ENCODE measurements around the gene PTCRA. TPM values are rescaled to one million over a fixed set of nuclear protein-coding genes. Genes with fewer than 3 reads are reported as not detected.
"Not testable (repeated sequence)": the region's sequence is repeated elsewhere in the genome, so short reads cannot be mapped to it uniquely, and the experiment has no call there.

The PTCRA gene
- total RNA-seq, 3 donors from 2014 or later, result not detected

DNA sequence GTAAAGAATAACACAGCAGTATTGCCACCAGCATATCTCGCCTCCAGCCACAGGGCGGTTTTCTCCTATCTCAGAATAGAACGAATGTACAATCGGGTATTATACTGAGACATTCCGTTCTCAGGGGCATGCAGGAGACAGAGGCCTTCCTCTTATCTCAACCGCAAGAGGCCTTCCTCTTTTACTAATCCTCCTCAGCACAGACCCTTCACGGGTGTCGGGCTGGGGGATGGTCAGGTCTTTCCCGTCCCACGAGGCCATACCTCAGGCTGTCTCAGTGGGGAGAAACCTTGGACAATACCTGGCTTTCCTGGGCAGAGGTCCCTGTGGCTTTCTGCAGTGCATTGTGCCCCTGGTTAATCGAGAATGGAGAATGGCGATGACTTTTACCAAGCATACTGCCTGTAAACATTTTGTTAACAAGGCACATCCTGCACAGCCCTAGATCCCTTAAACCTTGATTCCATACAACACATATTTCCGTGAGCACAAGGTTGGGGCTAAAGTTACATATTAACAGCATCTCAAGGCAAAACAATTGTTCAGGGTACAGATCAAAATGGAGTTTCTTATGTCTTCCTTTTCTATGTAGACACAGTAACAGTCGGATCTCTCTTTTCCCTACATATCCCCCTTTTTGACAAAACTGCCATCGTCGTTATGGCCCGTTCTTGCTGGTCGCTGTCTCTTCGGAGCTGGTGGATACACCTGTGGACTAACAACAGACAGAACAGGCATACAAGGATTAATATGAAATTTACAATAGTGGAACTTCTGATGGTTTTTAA lies 21.6 kb upstream of the PTCRA start:
- not testable (repeated sequence) for ATAC-seq; H3K9me3 Mint-ChIP-seq; H3K27me3 Mint-ChIP-seq (ENCODE audit: low read depth); H3K36me3 Mint-ChIP-seq (ENCODE audit: insufficient read depth); DNase-seq; H3K4me3 Mint-ChIP-seq
- H3K4me1 Mint-ChIP-seq (ENCODE audit: low read depth), result peaks cover 18% of the 10 kb centered on the region

GRCh38 chr6:42896178-42896719 lies 19.6 kb upstream of the PTCRA start:
- H3K4me3 Mint-ChIP-seq, result no peak overlapping the region
- ATAC-seq (no peak), DNase-seq (no peak)
- H3K27me3 Mint-ChIP-seq (ENCODE audit: low read depth), result no peaks in the 10 kb centered on the region
- H3K4me1 Mint-ChIP-seq (ENCODE audit: low read depth), result peaks cover 4% of the 10 kb centered on the region
- H3K9me3 Mint-ChIP-seq, result no peaks in the 10 kb centered on the region
- no peaks in the 10 kb centered on the region for H3K36me3 Mint-ChIP-seq (ENCODE audit: insufficient read depth)

DNA sequence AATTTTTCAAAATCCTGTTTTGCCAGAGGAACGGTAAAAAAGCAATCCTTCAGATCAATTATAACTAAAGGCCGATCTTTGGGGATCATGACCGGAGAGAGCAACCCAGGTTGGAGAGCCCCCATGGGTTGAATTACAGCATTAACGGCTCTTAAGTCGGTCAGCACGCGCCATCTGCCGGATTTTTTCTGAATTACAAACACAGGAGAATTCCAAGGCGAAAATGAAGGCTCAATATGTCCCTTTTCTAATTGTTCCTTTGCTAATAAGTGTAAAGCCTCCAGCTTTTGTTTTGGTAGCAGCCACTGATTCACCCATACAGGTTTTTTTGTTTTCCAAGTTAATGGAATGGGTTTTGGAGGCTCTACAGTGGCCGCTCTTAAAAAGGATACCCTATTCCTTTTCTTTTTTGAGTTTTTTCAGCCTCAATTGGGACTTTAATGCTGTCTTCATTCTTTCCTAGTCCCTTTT lies 16.9 kb upstream of the PTCRA start:
- H3K36me3 Mint-ChIP-seq (ENCODE audit: insufficient read depth), result no peaks in the 10 kb centered on the region
- no peaks in the 10 kb centered on the region for H3K27me3 Mint-ChIP-seq (ENCODE audit: low read depth)
- H3K4me3 Mint-ChIP-seq, result no peak overlapping the region
- DNase-seq (peak; percentile 66), ATAC-seq (no peak)
- no peaks in the 10 kb centered on the region for H3K9me3 Mint-ChIP-seq
- peaks cover 13% of the 10 kb centered on the region for H3K4me1 Mint-ChIP-seq (ENCODE audit: low read depth)

GRCh38 chr6:42899871-42900270 lies 16.0 kb upstream of the PTCRA start:
- H3K4me1 Mint-ChIP-seq (ENCODE audit: low read depth), result peaks cover 13% of the 10 kb centered on the region
- no peaks in the 10 kb centered on the region for H3K36me3 Mint-ChIP-seq (ENCODE audit: insufficient read depth)
- H3K4me3 Mint-ChIP-seq, result no peak overlapping the region
- no peaks in the 10 kb centered on the region for H3K27me3 Mint-ChIP-seq (ENCODE audit: low read depth)
- no peaks in the 10 kb centered on the region for H3K9me3 Mint-ChIP-seq
- DNase-seq (no peak), ATAC-seq (no peak)

- Mint-ChIP-seq H3K4me3 (no peak overlapping the region), H3K27me3 (ENCODE audit: low read depth) (no peaks in the 10 kb centered on the region), H3K4me1 (ENCODE audit: low read depth) (peaks cover 13% of the 10 kb centered on the region), H3K9me3 (no peaks in the 10 kb centered on the region), H3K36me3 (ENCODE audit: insufficient read depth) (no peaks in the 10 kb centered on the region)
- DNase-seq, result peak; percentile 55
- peak; percentile 93 to 94 for ATAC-seq
Measured at GRCh38 chr6:42901538-42901957, 14.3 kb upstream of the PTCRA start.

DNA sequence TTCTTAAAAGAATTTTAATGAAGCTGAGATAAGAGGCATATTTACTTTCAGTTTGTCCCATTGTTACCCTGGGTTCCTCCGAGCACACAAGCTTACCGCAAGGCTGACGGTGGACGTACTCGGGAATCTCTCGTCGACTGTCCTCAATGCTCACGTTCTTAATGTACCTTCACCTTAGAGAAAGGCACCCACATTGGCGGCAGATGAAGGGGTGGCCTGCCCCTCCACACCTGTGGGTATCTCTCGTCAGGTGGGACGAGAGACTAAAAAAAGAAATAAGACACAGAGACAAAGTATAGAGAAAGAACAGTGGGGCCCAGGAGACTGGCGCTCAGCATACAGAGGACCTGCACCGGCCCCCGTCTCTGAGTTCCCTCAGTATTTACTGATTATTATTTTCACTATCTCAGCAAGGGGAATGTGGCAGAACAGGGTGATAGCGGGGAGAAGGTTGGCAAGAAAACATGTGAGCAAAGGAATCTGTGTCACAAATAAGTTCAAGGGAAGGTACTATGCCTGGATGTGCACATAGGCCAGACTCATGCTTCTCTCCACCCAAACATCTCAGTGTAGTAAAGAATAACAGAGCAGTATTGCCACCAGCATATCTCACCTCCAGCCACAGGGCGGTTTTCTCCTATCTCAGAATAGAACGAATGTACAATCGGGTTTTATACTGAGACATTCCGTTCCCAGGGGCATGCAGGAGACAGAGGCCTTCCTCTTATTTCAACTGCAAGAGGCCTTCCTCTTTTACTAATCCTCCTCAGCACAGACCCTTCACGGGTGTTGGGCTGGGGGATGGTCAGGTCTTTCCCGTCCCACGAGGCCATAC lies 13.2 kb upstream of the PTCRA start:
- H3K27me3 Mint-ChIP-seq (ENCODE audit: low read depth); ATAC-seq; H3K9me3 Mint-ChIP-seq; DNase-seq; H3K4me3 Mint-ChIP-seq; H3K36me3 Mint-ChIP-seq (ENCODE audit: insufficient read depth): not testable (repeated sequence)
- peaks cover 13% of the 10 kb centered on the region for H3K4me1 Mint-ChIP-seq (ENCODE audit: low read depth)

GRCh38 chr6:42904467-42904866 lies 11.4 kb upstream of the PTCRA start:
- no peaks in the 10 kb centered on the region for H3K36me3 Mint-ChIP-seq (ENCODE audit: insufficient read depth)

GRCh38 chr6:42907336-42907735 lies 8.5 kb upstream of the PTCRA start:
- Mint-ChIP-seq H3K36me3 (ENCODE audit: insufficient read depth) (no peaks in the 10 kb centered on the region), H3K27me3 (ENCODE audit: low read depth) (peaks cover 5% of the 10 kb centered on the region), H3K4me1 (ENCODE audit: low read depth) (peaks cover 2% of the 10 kb centered on the region), H3K9me3 (no peaks in the 10 kb centered on the region), H3K4me3 (no peak overlapping the region)
- DNase-seq (no peak), ATAC-seq (no peak)

More at GRCh38 chr6:42904467-42904866, 11.4 kb upstream of the PTCRA start:
- DNase-seq (no peak), ATAC-seq (no peak)
- H3K4me3 Mint-ChIP-seq, result no peak overlapping the region
- H3K9me3 Mint-ChIP-seq, result no peaks in the 10 kb centered on the region
- H3K27me3 Mint-ChIP-seq (ENCODE audit: low read depth), result no peaks in the 10 kb centered on the region
- H3K4me1 Mint-ChIP-seq (ENCODE audit: low read depth), result peaks cover 11% of the 10 kb centered on the region

- H3K4me3 Mint-ChIP-seq, result no peak overlapping the region
- no peaks in the 10 kb centered on the region for H3K9me3 Mint-ChIP-seq
- peaks cover 2% of the 10 kb centered on the region for H3K4me1 Mint-ChIP-seq (ENCODE audit: low read depth)
- peaks cover 16% of the 10 kb centered on the region for H3K27me3 Mint-ChIP-seq (ENCODE audit: low read depth)
- ATAC-seq, result no peak
- no peaks in the 10 kb centered on the region for H3K36me3 Mint-ChIP-seq (ENCODE audit: insufficient read depth)
- no peak for DNase-seq
Measured at GRCh38 chr6:42909835-42910234, 6.0 kb upstream of the PTCRA start.

GRCh38 chr6:42911171-42912021 lies 4.5 kb upstream of the PTCRA start:
- ATAC-seq, result peak in 1 of 2 donors; percentile 41
- Mint-ChIP-seq H3K36me3 (ENCODE audit: insufficient read depth) (no peaks in the 10 kb centered on the region), H3K4me3 (peak overlapping the region; percentile 2)

GRCh38 chr6:42914546-42914945 lies 1.3 kb upstream of the PTCRA start:
- Mint-ChIP-seq H3K36me3 (ENCODE audit: insufficient read depth) (no peaks in the 10 kb centered on the region), H3K4me1 (ENCODE audit: low read depth) (peaks cover 2% of the 10 kb centered on the region), H3K27me3 (ENCODE audit: low read depth) (peaks cover 16% of the 10 kb centered on the region), H3K9me3 (no peaks in the 10 kb centered on the region), H3K4me3 (no peak overlapping the region)
- no peak for ATAC-seq
- DNase-seq, result no peak

More at GRCh38 chr6:42911171-42912021, 4.5 kb upstream of the PTCRA start:
- Mint-ChIP-seq H3K4me1 (ENCODE audit: low read depth) (peaks cover 2% of the 10 kb centered on the region), H3K9me3 (no peaks in the 10 kb centered on the region), H3K27me3 (ENCODE audit: low read depth) (peaks cover 16% of the 10 kb centered on the region)
- no peak for DNase-seq

GRCh38 chr6:42916288-42916687 lies 435 bp downstream of the PTCRA start:
- Mint-ChIP-seq H3K4me3 (no peak overlapping the region), H3K36me3 (ENCODE audit: insufficient read depth) (no peaks in the 10 kb centered on the region), H3K27me3 (ENCODE audit: low read depth) (peaks cover 13% of the 10 kb centered on the region), H3K4me1 (ENCODE audit: low read depth) (peaks cover 1% of the 10 kb centered on the region), H3K9me3 (no peaks in the 10 kb centered on the region)
- ATAC-seq, result peak in 1 of 2 donors; percentile 34
- no peak for DNase-seq

DNA sequence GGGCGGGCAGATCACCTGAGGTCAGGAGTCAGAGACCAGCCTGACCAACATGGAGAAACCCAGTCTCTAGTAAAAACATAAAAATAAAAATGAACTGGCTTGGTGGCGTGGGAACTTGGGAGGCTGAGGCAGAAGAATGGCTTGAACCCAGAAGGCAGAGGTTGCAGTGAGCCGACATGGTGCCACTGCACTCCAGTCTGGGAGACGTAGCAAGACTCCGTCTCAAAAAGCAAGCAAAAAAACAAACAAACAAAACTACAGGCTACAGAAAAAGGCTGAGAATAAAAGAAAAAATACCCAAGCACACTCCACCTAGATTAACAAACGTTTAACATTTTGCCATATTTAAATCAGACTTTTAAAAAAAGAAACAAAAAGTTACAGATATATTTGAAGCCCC lies 5.9 kb downstream of the PTCRA start:
- Mint-ChIP-seq H3K9me3 (no peaks in the 10 kb centered on the region), H3K4me1 (ENCODE audit: low read depth) (no peaks in the 10 kb centered on the region), H3K36me3 (ENCODE audit: insufficient read depth) (no peaks in the 10 kb centered on the region), H3K27me3 (ENCODE audit: low read depth) (no peaks in the 10 kb centered on the region), H3K4me3 (no peak overlapping the region)
- DNase-seq (no peak), ATAC-seq (no peak)

DNA sequence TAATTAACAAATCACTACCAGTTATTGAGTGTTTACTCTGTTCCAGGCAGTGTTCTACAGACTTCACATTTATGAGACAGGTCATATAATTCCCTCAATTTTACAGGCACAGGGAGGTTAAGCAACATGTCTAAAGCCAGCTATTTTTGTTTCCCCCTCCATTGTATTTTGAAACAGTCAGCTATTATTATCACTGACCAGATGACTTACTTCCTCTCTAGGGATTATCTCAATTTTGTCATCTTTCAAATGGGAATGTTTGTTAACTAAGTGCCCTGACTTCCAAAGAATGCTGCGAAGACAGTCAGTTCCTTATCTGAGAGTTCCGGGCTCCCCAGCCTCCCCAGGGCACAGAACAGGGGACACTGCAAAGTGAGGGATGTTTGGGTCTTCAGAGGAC lies 7.8 kb downstream of the PTCRA start:
- peaks cover 5% of the 10 kb centered on the region for H3K4me1 Mint-ChIP-seq (ENCODE audit: low read depth)
- H3K4me3 Mint-ChIP-seq, result no peak overlapping the region
- no peaks in the 10 kb centered on the region for H3K36me3 Mint-ChIP-seq (ENCODE audit: insufficient read depth)
- H3K9me3 Mint-ChIP-seq, result no peaks in the 10 kb centered on the region
- DNase-seq, result no peak
- no peak for ATAC-seq
- H3K27me3 Mint-ChIP-seq (ENCODE audit: low read depth), result no peaks in the 10 kb centered on the region

Data from activated T-cell treated with anti-CD3 and anti-CD28 coated beads, Interleukin-2, amount 50 U/mL, for 4 hours (primary cell).